Jurkat, Clone E6-1 (cell line): Measurements from ENCODE around the gene KIF1A.

Source experiments
- DNase-seq: peaks from one replicate; pipeline ENCODE4 v3.0.0-alpha.2; 2011; ENCODE audit warnings: low read depth, low spot score
- H3K4me3 ChIP-seq: 2 replicates; pipeline ENCODE4 v1.5.1; 2011; ENCODE audit warnings: mild to moderate bottlenecking, low read length, control low read depth, moderate library complexity

The KIF1A gene

GRCh38 chr2:240717681-240718581, 102.1 kb downstream of the KIF1A start:
- no peak for DNase-seq

GRCh38 chr2:240717181-240717641, 102.8 kb downstream of the KIF1A start:
- no peak for DNase-seq

More at GRCh38 chr2:240717681-240718581, 102.1 kb downstream of the KIF1A start:
- H3K4me3 ChIP-seq = no peak overlapping the region

GRCh38 chr2:240716130-240716798, 103.8 kb downstream of the KIF1A start:
- no peak for DNase-seq

More at GRCh38 chr2:240717181-240717641, 102.8 kb downstream of the KIF1A start:
- no peak overlapping the region for H3K4me3 ChIP-seq

GRCh38 chr2:240714747-240715725, 105.0 kb downstream of the KIF1A start:
- no peak overlapping the region for H3K4me3 ChIP-seq
- DNase-seq = no peak

More at GRCh38 chr2:240716130-240716798, 103.8 kb downstream of the KIF1A start:
- H3K4me3 ChIP-seq = no peak overlapping the region

GRCh38 chr2:240713928-240714746, 105.9 kb downstream of the KIF1A start:
- H3K4me3 ChIP-seq = no peak overlapping the region
- DNase-seq = no peak

GRCh38 chr2:240713071-240713927, 106.7 kb downstream of the KIF1A start:
- DNase-seq = no peak
- H3K4me3 ChIP-seq = no peak overlapping the region

- no peak for DNase-seq
- no peak overlapping the region for H3K4me3 ChIP-seq
Observed at GRCh38 chr2:240712121-240712520, 107.9 kb downstream of the KIF1A start.

GRCh38 chr2:240711701-240712100, 108.3 kb downstream of the KIF1A start:
- no peak for DNase-seq
- no peak overlapping the region for H3K4me3 ChIP-seq

- no peak for DNase-seq
- no peak overlapping the region for H3K4me3 ChIP-seq
Observed at GRCh38 chr2:240711296-240711695, 108.7 kb downstream of the KIF1A start.

GRCh38 chr2:240708457-240708856, 111.6 kb downstream of the KIF1A start:
- DNase-seq = no peak
- no peak overlapping the region for H3K4me3 ChIP-seq

- no peak overlapping the region for H3K4me3 ChIP-seq
- no peak for DNase-seq
Observed at GRCh38 chr2:240707821-240708220, 112.2 kb downstream of the KIF1A start.

GRCh38 chr2:240707043-240707756, 112.8 kb downstream of the KIF1A start:
- H3K4me3 ChIP-seq = no peak overlapping the region
- no peak for DNase-seq

- peak; percentile 39 for DNase-seq
- no peak overlapping the region for H3K4me3 ChIP-seq
Observed at GRCh38 chr2:240705204-240705791, 114.7 kb downstream of the KIF1A start.

- no peak overlapping the region for H3K4me3 ChIP-seq
- peak; percentile 72 for DNase-seq
Observed at GRCh38 chr2:240704651-240705050, 115.4 kb downstream of the KIF1A start.

GRCh38 chr2:240703417-240704341, 116.3 kb downstream of the KIF1A start:
- DNase-seq = no peak
- H3K4me3 ChIP-seq = no peak overlapping the region
